K562 (cell line): Measurements from ENCODE around the gene WWOX. TPM values are rescaled to one million over a fixed set of nuclear protein-coding genes. Genes with fewer than 3 reads are reported as not detected.

ENCODE experiments used
- ATAC-seq: fragments of 200-7000 bp; cut with Tn5 transposase; 3 replicates; pipeline ENCODE4 v1.9.1; 2020; ENCODE audit warnings: moderate library complexity
- BruUV-seq: library from RNA; stranded (reverse); fragments of 400-500 nt; replicated peaks from 2 replicates; lab custom pipeline; 2021; lab: Mats Ljungman, UMichigan
- CTCF ChIA-PET: fragments of 300-600 bp; formaldehyde crosslinking; extraction: SDS; loops from one replicate; lab custom pipeline; 2021; ENCODE audit warnings: low intra/inter-chr PET ratio; lab: Yijun Ruan, JAX
- POLR2A ChIA-PET: fragments of 300-600, 350-650 bp; sonication (Branson Sonifier 250); formaldehyde crosslinking; extraction: SDS; loops from one replicate; lab custom pipeline; 2021; ENCODE audit warnings: antibody characterized with exemption, inconsistent platforms; lab: Yijun Ruan, JAX
- DNase-seq, 4 experiments: peaks; one replicate each; pipeline versions ENCODE4 v3.0.0 to v3.0.0-alpha.2; 2011 to 2018; ENCODE audit warnings: low spot score in 3 of 4, mixed read lengths in 3 of 4; ENCODE audit errors: extremely low read depth in 1 of 4
- FAIRE-seq: peaks from 2 replicates; lab custom pipeline; 2011; peaks lifted over from hg19 to GRCh38; lab: Jason Lieb, UNC
- H2AFZ ChIP-seq: 2 replicates; pipeline ENCODE4 v1.6.0; 2011; ENCODE audit warnings: low read depth, low read length, control low read depth, inconsistent platforms
- H3K27ac ChIP-seq: fragments of 200-600 bp; 3 replicates; pipeline ENCODE4 v1.8.0; 2011; ENCODE audit warnings: low read depth, mild to moderate bottlenecking, control low read depth, inconsistent platforms, low read length, moderate library complexity, mixed read lengths; ENCODE audit errors: extremely low read depth
- H3K27me3 ChIP-seq, 2 experiments: fragments of 300-600 bp in 1 of 2; 2 replicates in 1 of 2; 3 replicates in 1 of 2; pipeline versions ENCODE4 v1.6.0 to v1.8.0; 2011; ENCODE audit warnings: inconsistent platforms in 2 of 2, low read length in 2 of 2, mild to moderate bottlenecking in 1 of 2, mixed read lengths in 1 of 2, moderate library complexity in 1 of 2; ENCODE audit not compliant: control insufficient read depth in 2 of 2, insufficient read depth in 2 of 2
- H3K36me3 ChIP-seq: fragments of 300-600 bp; 3 replicates; pipeline ENCODE4 v1.8.0; 2011; ENCODE audit warnings: mild to moderate bottlenecking, low read length, inconsistent platforms; ENCODE audit not compliant: control insufficient read depth, insufficient read depth
- H3K4me1 ChIP-seq, 2 experiments: fragments of 200-600 bp in 1 of 2; replicated peaks in 1 of 2; 2 replicates in 1 of 2; 3 replicates in 1 of 2; pipeline versions ENCODE4 v1.5.1 to v1.8.0; 2011; ENCODE audit warnings: inconsistent platforms in 2 of 2, low read length in 2 of 2, mild to moderate bottlenecking in 1 of 2, mixed read lengths in 1 of 2, moderate library complexity in 1 of 2; ENCODE audit not compliant: control insufficient read depth in 2 of 2, insufficient read depth in 2 of 2
- H3K4me2 ChIP-seq: 2 replicates; pipeline ENCODE4 v1.6.1; 2011; ENCODE audit warnings: low read length, control low read depth, inconsistent platforms, mixed read lengths; ENCODE audit not compliant: insufficient read depth
- H3K4me3 ChIP-seq: fragments of 200-600 bp; sonication (generic), shearing (Covaris generic); 2 replicates; pipeline ENCODE4 v1.5.1; 2016; ENCODE audit warnings: control low read depth, inconsistent platforms
- H3K79me2 ChIP-seq: fragments of 200-600 bp; 3 replicates; pipeline ENCODE4 v1.8.0; 2011; ENCODE audit warnings: low read length, inconsistent platforms; ENCODE audit not compliant: control insufficient read depth, insufficient read depth
- H3K9ac ChIP-seq, 2 experiments: 2 replicates each; pipeline versions ENCODE4 v1.6.0 to v1.6.1; 2011; ENCODE audit warnings: low read depth in 2 of 2, low read length in 2 of 2, control low read depth in 1 of 2, inconsistent platforms in 1 of 2, mild to moderate bottlenecking in 1 of 2, mixed read lengths in 1 of 2; ENCODE audit not compliant: insufficient read depth in 1 of 2
- H3K9me1 ChIP-seq: one replicate; pipeline ENCODE4 v1.6.0; 2011; ENCODE audit warnings: inconsistent platforms, mild to moderate bottlenecking, low read length, moderate library complexity; ENCODE audit not compliant: control insufficient read depth, insufficient read depth
- H3K9me3 ChIP-seq: replicated peaks from 2 replicates; pipeline ENCODE4 v1.5.1; 2011; ENCODE audit warnings: low read depth, low read length, inconsistent platforms; ENCODE audit not compliant: control insufficient read depth, insufficient read depth
- H4K20me1 ChIP-seq: replicated peaks from 2 replicates; pipeline ENCODE4 v1.6.1; 2011; ENCODE audit warnings: low read length, inconsistent platforms, mixed read lengths; ENCODE audit not compliant: control insufficient read depth, insufficient read depth
- HES1 ChIP-seq: fragments of 450-650 bp; IDR thresholded peaks from 2 replicates; pipeline ENCODE4 v1.6.1; 2016; ENCODE audit warnings: low read depth, mild to moderate bottlenecking, moderate library complexity
- HSF4 ChIP-seq: fragments of 250-450 bp; sonication (Bioruptor Pico); IDR thresholded peaks from 2 replicates; pipeline ENCODE4 v2.1.2; 2022; ENCODE audit warnings: mild to moderate bottlenecking, moderate library complexity, borderline replicate concordance
- KLF13 ChIP-seq: fragments of 450-650 bp; IDR thresholded peaks from 2 replicates; pipeline ENCODE4 v1.6.1; 2016; ENCODE audit warnings: missing genetic modification characterization, low read depth, mild to moderate bottlenecking, missing compliant biosample characterization, moderate library complexity, borderline replicate concordance
- MTA3 ChIP-seq: fragments of 450-650 bp; formaldehyde crosslinking; IDR thresholded peaks from 2 replicates; pipeline ENCODE4 v1.6.1; 2017; ENCODE audit warnings: mild to moderate bottlenecking, borderline replicate concordance
- MYBL2 ChIP-seq, 2 experiments: fragments of 450-650 bp in 1 of 2; sonication (generic) in 1 of 2; formaldehyde crosslinking in 1 of 2; IDR thresholded peaks; 2 replicates each; pipeline versions ENCODE4 v1.6.1 to v1.8.1; 2017 to 2022; ENCODE audit warnings: borderline replicate concordance in 1 of 2, inconsistent platforms in 1 of 2, low read depth in 1 of 2, mild to moderate bottlenecking in 1 of 2, missing genetic modification reagents in 1 of 2, moderate library complexity in 1 of 2
- NFIC ChIP-seq: fragments of 450-650 bp; IDR thresholded peaks from 2 replicates; pipeline ENCODE4 v1.6.1; 2017; ENCODE audit warnings: mild to moderate bottlenecking, inconsistent platforms
- PHB2 ChIP-seq: fragments of 450-650 bp; IDR thresholded peaks from 2 replicates; pipeline ENCODE4 v1.6.1; 2017; ENCODE audit warnings: low read depth
- ZKSCAN3 ChIP-seq: fragments of 250-450 bp; sonication (Bioruptor Pico); IDR thresholded peaks from 2 replicates; pipeline ENCODE4 v1.4.0; 2020
- ZNF431 ChIP-seq: sonication (generic); formaldehyde crosslinking; IDR thresholded peaks from 2 replicates; pipeline ENCODE4 v1.8.0; 2022; ENCODE audit warnings: mild to moderate bottlenecking, missing genetic modification reagents
- WGBS: fragments of 100-300 bp; shearing (Covaris generic); methylation state at CpG from one replicate; pipeline ENCODE4 v1.1.6; 2016; ENCODE audit warnings: low coverage, mixed read lengths; ENCODE audit not compliant: insufficient coverage; ENCODE audit errors: missing lambda C conversion rate; 5-methylcytosine and 5-hydroxymethylcytosine counted together
- in situ Hi-C: fragments of 300-500 bp; cut with MboI; formaldehyde crosslinking; loops from 4 replicates; pipeline ENCODE4 v1.15.0; 2018; ENCODE audit warnings: inconsistent platforms, mixed read lengths
- intact Hi-C: fragments of 100-400 bp; cut with micrococcal nuclease; formaldehyde crosslinking; loops from 2 replicates; pipeline ENCODE4 v1.14.2; 2022
- polyA plus RNA-seq, 8 experiments: library from polyadenylated mRNA; depleted of rRNA in 4 of 8; stranded (reverse) in 5 of 8; unstranded in 3 of 8; fragments of >200 nt; fragmentation: Nextera tagmentation in 2 of 8; fragmentation: Illumina TruSeq in 1 of 8; extraction: Ambion mirVana in 2 of 8; extraction: Trizol in 1 of 8; gene quantifications; 2 replicates each; pipeline versions ENCODE4 v1.2.1 to v1.2.3, GENCODE V29; 2011 to 2014; ENCODE audit warnings: inconsistent platforms in 1 of 8, missing spikeins in 1 of 8
- total RNA-seq, 7 experiments: library from RNA; depleted of rRNA in 6 of 7; stranded (reverse); fragments of >200 nt in 6 of 7; fragmentation: Illumina TruSeq in 2 of 7; extraction: Trizol in 2 of 7; gene quantifications; 2 replicates each; pipeline versions ENCODE4 v1.2.1 to v1.2.3, GENCODE V29; 2011 to 2021; ENCODE audit warnings: low replicate concordance in 1 of 7

WWOX gene
- total and polyA plus RNA-seq, 9 of the 15 experiments (the other 6 are each of a cell fraction or from before 2014, with no cell fraction given): 1.6 to 22.7 (median 8.1) TPM

GRCh38 chr16:78254841-78255240 is 155.4 kb downstream of the WWOX start:
- no TSS peak for BruUV-seq
- Histone ChIP-seq H3K79me2 (no peaks in the 10 kb centered on the region), H4K20me1 (no peaks in the 10 kb centered on the region; the same call in 1 of the 2 replicates), H3K9ac (no peak overlapping the region), H2AFZ (no peak overlapping the region), H3K27me3 (peaks cover 3 to 9% of the 10 kb centered on the region in 2 experiments; a peak in 4 of 5 replicates), H3K4me1 (no peaks in the 10 kb centered on the region), H3K9me1 (no peaks in the 10 kb centered on the region), H3K9me3 (no peaks in the 10 kb centered on the region), H3K4me3 (no peak overlapping the region), H3K4me2 (no peak overlapping the region), H3K36me3 (no peaks in the 10 kb centered on the region), H3K27ac (no peak overlapping the region)
- no peak for FAIRE-seq
- 11% methylated on average over 1 of the region's 1 CpG for WGBS
- CTCF ChIA-PET: no interaction called here
- TF ChIP-seq KLF13 (tag): no peak
- no peak for TF ChIP-seq HSF4
- TF ChIP-seq HES1: no peak
- TF ChIP-seq NFIC: no peak
- no peak for TF ChIP-seq PHB2
- TF ChIP-seq ZKSCAN3 (CRISPR knock-in tag): no peak
- no peak for TF ChIP-seq MYBL2 (IDR thresholded peaks at IDR 0.05; ENCODE audit: low read depth)
- TF ChIP-seq MYBL2 (CRISPR knock-in tag; IDR thresholded peaks at IDR 0.05; ENCODE audit: borderline replicate concordance): no peak
- no peak for TF ChIP-seq ZNF431 (CRISPR knock-in tag)
- no peak for TF ChIP-seq MTA3
- POLR2A ChIA-PET: interaction anchor here (1.0 kb wide), 1 partner anchor 1226 kb away, joined by 3 read pairs; no protein-coding TSS in a partner anchor
- no peak for DNase-seq
- in situ Hi-C loops: no loop called here
- intact Hi-C loops: no loop called here
- no peak for ATAC-seq
